KBM-7 (cell line): ENCODE measurements around the gene JPH3.
"Not testable (repeated sequence)": the region's sequence is repeated elsewhere in the genome, so short reads cannot be mapped to it uniquely, and the experiment has no call there.

ENCODE experiments used
- DNase-seq: peaks from one replicate; pipeline ENCODE4 v3.0.0-alpha.2; 2015
- in situ Hi-C: fragments of 300-500 bp; cut with MboI; formaldehyde crosslinking; loops from 2 replicates; pipeline ENCODE4 v1.14.3; 2020; ENCODE audit warnings: low sequenced_read_pairs, low pct_unique_long_range_greater_than_20kb, mixed read lengths

Gene JPH3

GRCh38 chr16:87715658-87716057 is 113.3 kb downstream of the JPH3 start:
- no peak for DNase-seq
- in situ Hi-C loops: no loop called here

DNA sequence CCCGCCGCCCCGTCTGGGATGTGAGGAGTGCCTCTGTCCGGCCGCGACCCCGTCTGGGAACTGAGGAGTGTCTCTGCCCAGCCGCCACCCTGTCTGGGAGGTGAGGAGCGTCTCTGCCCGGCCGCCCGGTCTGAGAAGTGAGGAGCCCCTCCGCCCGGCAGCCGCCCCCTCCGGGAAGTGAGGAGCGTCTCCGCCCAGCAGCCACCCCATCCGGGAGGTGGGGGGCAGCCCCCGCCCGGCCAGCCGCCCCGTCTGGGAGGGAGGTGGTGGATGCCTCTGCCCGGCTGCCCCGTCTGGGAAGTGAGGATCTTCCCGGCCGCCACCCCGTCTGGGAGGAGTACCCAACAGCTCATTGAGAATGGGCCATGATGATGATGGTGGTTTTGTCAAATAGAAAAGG is 116.5 kb downstream of the JPH3 start:
- in situ Hi-C loops: not testable (repeated sequence)

GRCh38 chr16:87720446-87720845 is 118.1 kb downstream of the JPH3 start:
- in situ Hi-C loops: no loop called here
- no peak for DNase-seq

More for the DNA sequence above, 116.5 kb downstream of the JPH3 start:
- DNase-seq: not testable (repeated sequence)

GRCh38 chr16:87721622-87722585 is 119.6 kb downstream of the JPH3 start:
- in situ Hi-C loops: no loop called here
- no peak for DNase-seq

DNA sequence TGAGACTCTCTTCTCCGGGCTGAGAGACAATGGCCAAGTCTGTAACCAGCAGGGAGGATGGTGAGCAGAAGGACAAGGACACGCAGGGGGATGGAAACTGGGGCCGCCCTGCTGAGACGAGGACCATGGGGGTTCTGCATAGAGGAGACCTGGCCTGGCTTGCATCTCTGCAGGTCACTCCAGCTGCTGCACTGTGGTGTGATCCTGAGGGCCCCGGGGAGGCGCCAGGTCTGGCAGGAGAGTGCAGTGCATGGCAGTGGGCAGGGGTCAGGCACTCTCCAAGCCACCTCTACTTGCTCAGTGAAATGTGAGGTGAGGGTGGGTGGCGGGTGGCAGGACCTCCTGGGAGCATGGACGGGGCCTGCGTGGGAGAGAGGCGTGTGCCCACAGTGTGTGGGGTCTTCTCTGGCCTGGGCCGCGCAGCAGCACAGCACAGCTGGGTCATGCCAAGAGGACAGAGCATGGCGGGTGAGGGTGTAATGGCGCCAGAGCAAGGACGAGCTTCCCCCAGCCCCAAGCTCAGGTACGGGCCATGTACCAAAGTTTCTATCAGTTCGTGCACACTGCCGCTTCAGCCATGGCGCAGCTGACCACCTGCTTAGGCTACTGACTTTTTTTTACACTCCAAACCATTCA is 120.4 kb downstream of the JPH3 start:
- DNase-seq: no peak
- in situ Hi-C loops: no loop called here

GRCh38 chr16:87723226-87723623 is 120.9 kb downstream of the JPH3 start:
- in situ Hi-C loops: no loop called here
- no peak for DNase-seq

DNA sequence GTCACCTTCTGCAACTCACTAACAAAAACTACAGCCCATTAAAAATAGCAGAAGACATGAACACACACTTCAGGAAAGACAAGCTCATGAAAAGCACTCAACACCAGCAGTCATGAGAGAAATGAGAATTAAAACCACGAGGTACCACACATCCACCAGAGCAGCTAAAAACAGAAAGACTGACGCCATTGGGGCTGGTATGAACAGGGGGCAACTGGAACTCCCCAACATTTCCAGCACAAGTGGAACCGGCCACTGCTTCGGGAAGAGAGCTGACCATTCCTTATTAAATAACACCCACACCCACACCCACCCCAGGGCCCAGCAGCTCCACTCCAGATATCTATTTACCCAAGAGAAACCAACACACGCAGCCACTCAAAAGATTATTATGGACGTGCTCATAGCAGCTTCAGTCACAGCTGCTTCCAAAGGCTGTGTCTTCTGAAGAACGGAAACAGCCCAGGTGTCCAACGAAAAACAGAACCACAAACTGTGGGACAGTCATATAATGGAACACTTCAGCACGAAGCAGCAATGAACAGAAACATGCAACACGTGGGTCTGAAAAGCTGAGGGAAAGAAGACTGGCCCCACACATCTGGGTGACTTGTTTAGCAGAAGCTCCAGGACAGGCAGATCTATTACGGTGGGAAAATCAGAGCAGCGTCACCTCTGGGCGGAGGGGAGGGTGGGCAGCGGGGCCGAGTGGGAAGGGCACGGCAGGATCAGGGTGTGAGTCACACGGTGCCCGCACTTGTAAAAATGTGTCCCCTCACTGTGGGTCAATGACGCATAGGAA is 122.4 kb downstream of the JPH3 start:
- in situ Hi-C loops: no loop called here
- DNase-seq: no peak

GRCh38 chr16:87725596-87726235 is 123.4 kb downstream of the JPH3 start:
- no peak for DNase-seq
- in situ Hi-C loops: no loop called here

GRCh38 chr16:87726577-87726976 is 124.3 kb downstream of the JPH3 start:
- DNase-seq, in situ Hi-C loops: not testable (repeated sequence)

DNA sequence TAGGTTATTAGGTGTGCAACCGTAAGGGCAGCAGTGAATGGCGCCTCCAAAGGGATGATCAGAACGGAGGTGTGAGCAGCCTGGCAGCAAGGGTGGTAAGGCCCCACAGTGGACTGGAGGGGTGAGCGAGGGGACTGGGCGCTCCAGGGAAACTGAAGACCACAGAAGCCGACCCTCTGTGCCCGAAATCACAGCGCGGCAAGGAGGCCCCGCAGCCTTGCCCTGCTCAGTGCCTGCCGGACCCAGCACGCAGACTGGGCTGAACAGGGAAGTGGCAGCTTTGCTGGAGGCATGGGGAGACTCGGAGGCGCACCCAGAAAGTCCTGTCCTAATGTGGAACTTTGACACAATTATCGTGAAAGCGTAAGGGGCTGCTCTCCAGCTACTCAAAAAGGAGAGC is 125.0 kb downstream of the JPH3 start:
- DNase-seq: no peak
- in situ Hi-C loops: no loop called here

DNA sequence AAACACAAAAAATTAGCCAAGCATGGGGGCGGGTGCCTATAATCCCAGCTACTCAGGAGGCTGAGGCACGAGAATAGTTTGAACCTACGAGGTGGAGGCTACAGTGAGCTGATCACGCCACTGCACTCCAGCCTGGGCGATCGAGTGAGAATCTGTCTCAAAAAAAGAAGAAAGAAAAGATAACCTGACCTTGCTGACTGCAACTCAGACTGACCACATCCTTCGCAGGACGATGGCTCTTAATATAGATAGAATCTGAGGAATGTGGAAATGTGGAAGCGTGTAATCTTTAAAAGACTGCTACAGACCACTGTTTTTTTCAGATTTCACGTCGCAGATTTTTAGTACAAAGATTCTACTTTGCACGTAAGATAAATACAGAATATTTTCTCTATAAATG is 125.7 kb downstream of the JPH3 start:
- DNase-seq: no peak
- in situ Hi-C loops: no loop called here

- no peak for DNase-seq
- in situ Hi-C loops: no loop called here
Observed at GRCh38 chr16:87729266-87729954, 127.1 kb downstream of the JPH3 start.

GRCh38 chr16:87731607-87732006 is 129.3 kb downstream of the JPH3 start:
- DNase-seq: no peak
- in situ Hi-C loops: no loop called here

- in situ Hi-C loops: no loop called here
- no peak for DNase-seq
Observed at GRCh38 chr16:87733190-87733589, 130.9 kb downstream of the JPH3 start.

- no peak for DNase-seq
- in situ Hi-C loops: no loop called here
Observed at GRCh38 chr16:87734644-87735043, 132.3 kb downstream of the JPH3 start.

DNA sequence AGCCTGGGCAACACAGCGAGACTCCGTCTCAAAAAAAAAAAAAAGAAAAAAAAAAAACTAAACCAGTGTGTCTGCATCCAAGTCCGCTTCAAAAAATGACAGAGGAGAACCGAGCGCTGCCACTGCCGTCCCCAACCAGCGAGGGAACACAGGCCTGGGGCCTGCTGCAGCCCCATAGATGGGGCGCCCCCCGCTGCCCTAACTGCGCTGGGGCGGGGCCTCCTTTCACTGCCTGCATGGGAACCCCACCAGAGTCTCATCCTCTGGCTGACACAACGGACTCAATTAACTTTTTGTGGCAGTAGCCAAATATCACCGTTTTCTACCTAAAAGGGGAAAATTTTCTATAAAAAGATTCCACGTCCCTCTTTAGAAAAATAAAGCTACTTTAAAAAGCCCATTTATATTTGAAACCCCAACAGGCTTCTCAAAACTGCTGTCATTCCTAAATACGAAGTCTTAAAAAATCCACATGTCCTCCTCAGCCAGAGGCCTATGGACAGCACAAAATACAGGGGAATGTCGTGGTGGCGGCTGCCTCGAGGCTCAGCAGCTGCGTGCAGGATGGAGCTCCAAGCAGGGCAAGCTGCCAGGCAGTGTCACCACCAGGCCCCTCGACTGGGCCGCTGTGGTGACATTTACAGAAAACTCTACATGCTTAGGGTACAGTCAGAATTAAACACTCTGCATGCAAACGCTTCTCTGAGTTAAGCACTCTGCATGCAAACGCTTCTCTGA is 133.1 kb downstream of the JPH3 start:
- no peak for DNase-seq
- in situ Hi-C loops: no loop called here

- in situ Hi-C loops: no loop called here
- no peak for DNase-seq
Observed at GRCh38 chr16:87736008-87736382, 133.7 kb downstream of the JPH3 start.

- in situ Hi-C loops: no loop called here
- DNase-seq: no peak
Observed at GRCh38 chr16:87739801-87740200, 137.5 kb downstream of the JPH3 start.
